ENCODE results near the gene SH2D7.

GRCh38 chr15:78105476-78106241, 13.3 kb downstream of the SH2D7 start:
- TF ChIP-seq EZH2phosphoT487 (IDR thresholded peaks at IDR 0.05; ENCODE audit: borderline replicate concordance, low read length): no peak
- TF ChIP-seq CTCF (conservative IDR thresholded peaks at IDR 0.05; ENCODE audit: low read depth, low read length): no peak
- TF ChIP-seq EZH2 (IDR thresholded peaks at IDR 0.05; ENCODE audit: low read length, unreplicated experiment): no peak
